Right lung (tissue), 5 donors: ENCODE measurements around the gene ACADL. TPM values are rescaled to one million over a fixed set of nuclear protein-coding genes. Genes with fewer than 3 reads are reported as not detected.
"Not testable (repeated sequence)": the region's sequence is repeated elsewhere in the genome, so short reads cannot be mapped to it uniquely, and the experiment has no call there.

Experiments used
- DNase-seq, 2 donors: peaks; one replicate each; pipeline ENCODE4 v3.0.0-alpha.2; 2013
- polyA plus RNA-seq, 5 donors: library from polyadenylated mRNA; unstranded; fragments of 120-200 nt; gene quantifications; one replicate each; pipeline versions ENCODE4 v1.2.1 to v1.2.3, GENCODE V29; 2013; ENCODE audit warnings: inconsistent platforms in 1 of 5, low replicate concordance in 1 of 5; ENCODE audit not compliant: insufficient read length in 5 of 5, insufficient read depth in 1 of 5

Gene ACADL
- polyA plus RNA-seq, 5 donors, result 11.0 to 25.7 (median 18.1) TPM

DNA sequence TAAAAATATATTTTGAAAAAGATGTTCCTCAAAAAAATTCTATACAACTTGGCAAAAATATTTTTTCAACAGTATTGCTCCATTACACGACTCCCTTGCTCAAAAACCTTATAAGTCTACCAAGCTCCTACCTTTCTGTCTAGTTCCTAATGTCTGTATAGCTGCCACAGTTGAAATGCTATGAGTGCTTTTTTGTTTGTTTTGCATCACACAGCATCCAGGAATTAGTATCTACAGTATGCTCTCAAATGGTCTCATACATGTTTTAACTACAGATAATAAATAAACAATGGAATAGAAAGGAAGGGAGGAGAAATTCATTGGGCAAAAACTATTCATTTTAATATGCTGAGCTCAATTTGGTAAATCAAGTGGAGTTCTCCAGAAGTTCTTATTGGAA, 17.3 kb downstream of the ACADL start:
- no peak for DNase-seq

DNA sequence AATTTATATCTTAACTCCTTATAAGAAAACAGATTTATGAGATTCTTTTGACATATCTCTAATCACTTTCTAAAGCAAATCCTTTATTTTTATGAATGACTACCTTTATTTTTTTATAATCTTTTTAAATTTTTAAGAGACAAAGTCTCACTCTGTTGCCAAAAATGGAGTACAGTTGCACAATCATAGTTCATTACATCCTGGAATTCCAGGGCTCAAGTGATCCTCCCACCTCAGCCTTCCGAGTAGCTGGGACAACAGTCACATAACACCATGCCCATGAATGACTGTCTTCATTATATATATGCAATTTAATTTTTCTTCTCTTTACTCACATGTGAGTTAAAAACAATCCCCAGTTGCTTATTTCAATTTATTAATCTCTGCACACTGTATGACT, 21.7 kb downstream of the ACADL start:
- DNase-seq, result no peak

DNA sequence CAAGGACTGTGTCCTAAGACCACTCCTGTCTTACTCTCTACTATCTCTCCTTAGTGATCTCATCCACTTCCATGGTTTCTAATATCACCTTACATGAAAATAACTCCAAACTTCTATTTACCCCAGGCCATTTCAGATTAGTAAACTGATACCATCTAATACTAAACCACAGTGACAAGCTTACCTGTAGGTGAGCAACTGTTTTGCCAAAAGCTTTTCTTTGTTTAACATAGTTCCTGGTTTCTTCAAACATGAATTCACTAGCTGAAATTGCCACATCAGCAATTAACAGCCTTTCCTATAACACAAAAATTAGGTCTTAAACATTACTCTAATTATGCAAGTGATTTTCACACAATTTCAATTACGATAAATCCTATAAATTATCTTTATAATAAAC, 22.1 kb downstream of the ACADL start:
- DNase-seq, result no peak

DNA sequence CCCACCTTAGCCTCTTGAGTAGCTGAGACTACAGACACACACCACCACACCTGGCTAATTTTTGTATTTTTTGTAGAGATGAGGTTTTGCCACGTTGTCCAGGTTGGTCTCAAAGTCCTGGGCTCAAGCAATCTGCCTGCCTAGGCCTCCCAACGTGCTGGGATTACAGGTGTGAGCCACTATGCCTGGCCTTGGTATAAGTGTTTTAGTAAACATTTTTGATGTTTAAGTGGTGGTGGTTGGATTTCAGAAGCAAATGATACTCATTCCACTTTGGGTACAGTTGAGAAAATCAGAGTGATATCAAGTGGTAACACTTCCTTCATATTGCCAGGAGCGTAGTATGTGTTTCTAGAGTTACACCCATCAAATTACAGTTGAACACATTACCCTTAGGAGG, 25.4 kb downstream of the ACADL start:
- no peak for DNase-seq

DNA sequence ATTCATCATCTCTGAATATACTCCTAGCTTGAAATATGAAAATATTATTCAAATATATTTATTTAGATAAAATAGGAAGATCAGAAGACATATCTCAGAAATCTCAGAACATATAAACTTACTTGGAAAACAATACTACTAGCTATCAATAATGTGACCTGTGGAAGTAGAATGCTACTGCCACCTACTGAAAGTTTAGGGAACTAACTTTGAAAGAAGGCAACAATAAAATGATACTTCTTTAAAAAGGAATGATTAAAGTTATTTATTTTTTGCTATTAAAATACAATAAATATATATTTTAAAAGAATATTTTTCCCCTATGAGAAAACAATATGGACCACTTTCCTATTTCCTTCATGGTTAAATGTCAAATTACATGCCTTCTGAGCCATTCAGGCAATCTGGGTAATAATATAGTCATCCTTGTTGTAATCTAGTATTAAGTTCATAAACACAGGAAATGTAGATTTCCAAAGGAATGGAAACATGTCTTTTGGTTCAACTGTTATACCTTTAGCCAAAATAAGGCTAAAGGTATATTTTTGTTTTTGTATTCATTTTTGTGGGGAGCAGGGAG, 26.0 kb downstream of the ACADL start:
- no peak for DNase-seq

DNA sequence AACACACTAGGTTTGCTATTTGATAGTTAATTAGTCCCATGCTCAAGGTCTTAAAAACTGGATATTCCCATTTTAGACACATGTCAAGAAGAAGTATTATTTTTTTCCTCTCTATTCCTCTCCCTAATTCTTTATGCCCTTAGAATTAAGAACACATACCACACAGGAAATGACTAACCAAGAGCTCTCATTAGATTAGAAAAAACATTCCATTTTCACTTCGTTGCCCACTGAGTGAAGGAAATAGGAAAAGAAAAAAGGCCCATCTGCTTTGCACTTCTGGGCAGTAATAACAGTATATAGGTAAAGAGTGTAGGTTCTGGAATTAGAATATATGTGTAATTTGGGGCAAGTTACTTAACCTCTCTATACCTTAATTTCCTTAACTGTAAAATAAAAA, 26.9 kb downstream of the ACADL start:
- DNase-seq, result no peak

DNA sequence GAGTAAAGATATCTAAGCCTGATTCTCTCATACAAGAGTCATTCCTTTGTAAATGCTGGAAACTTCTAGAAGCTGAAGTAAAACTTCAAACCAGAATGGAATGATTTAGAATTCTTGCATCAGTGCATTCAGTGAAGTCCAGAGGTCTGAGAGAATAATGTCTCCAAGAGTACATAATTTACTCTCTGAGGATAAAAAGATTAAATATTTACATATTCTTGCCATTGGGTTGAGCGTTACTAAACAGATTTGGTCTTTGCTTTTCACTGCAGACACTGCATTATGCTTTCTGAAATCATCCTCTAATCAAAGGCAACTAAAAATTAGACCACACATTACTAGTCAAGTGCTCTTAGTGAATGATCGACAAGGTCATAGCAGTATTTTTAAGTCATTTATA, 27.5 kb downstream of the ACADL start:
- DNase-seq, result no peak

DNA sequence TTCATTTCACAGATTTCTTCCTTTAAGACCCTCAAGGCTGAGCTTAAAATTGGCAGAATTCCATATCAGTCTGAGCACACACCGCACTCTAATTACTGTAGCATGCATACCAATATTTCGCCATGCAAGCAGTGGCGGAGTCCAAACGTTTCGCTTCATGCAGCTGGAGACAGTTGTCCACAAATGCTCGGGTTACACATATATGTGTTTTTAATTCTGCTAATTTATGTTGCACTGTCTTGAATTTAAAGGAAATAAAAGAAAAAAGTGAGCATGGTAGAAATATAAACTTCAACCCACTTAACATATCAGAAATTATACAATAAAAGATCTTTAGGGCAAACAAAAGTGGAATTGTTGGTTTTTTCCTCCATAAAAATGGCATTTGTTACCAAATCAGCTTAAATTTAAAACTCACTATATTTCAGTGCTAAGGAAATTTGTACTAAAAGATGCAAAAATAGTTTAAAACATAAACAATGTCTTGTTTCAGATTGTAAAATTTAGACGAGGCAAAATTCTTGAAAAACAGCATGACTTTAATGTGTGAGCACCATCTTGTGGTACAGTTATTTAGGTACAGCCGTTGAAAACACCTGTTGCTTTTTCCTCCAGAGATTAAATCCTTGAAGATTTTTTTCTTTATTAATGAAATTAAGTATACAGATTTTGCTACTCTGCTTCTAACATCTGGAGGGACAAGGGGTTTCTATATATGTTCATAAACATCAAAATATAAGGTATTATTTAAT, 30.0 kb downstream of the ACADL start:
- DNase-seq, result peak; percentile 18 to 42

DNA sequence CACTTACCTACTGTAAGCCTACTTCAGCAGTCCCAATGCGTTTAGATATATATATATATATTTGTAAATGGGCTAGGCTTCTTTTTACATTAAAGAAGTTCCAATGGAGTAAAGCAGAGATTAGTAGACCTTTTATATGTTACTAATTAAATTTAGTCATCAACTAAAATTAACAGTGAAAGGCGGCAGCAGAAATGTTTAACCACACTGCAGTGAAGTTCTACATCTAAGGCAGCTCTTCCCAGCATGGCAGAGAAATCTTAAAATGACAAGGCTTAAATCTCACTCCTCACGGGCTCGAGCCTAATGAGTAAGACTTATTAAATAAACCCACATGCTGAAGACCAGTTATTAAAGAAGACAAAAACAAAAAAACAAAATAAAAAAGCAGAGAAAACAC, 34.9 kb downstream of the ACADL start:
- DNase-seq, result no peak

DNA sequence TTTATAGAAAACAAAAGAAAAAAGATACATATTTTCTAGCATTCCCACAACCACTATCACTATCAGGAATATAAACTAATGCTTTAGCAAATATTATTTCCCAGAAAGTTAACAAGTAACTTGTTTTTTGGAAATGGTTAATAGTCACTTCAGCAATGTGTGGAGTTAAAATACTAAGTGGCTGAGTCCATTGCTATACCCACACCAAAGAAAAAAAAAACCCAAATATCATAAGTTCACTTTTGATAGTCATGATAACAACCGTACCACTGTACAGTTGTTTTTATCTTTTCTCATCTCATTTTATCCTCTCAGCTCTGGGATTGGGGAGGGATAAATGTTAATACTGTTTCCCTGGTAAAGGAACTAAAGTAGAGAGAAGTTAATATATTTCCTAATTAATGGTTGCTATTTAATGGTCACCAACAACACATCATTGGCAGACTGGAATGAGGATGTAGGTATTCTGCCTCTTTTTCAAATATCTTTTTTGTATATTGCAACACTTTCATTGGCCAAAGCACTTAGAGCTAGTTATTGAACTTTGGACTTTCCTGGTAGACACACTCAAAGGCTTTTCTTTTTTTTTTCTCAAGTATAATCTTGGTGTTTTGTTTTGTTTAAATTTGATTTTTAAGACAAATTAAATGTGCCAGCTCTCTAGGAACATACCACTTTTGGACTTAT, 35.7 kb downstream of the ACADL start:
- DNase-seq, result no peak

DNA sequence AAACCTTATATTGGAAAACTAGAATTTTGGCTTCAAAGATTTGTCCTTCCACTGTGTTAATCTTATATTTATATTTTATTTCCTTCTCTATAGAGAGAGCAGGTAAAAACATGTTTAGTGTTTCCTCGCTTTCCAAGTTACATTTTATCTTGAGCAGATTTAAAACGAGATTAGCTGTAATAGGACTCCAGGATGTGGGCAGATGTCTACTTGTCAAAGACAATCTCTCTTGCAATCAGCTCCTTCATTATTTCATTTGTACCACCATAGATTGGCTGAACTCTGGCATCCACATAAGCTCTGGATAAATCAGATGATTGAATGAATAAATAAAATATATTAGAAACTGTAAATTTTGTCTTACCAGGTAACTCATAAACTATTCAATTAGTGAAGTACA, 36.5 kb downstream of the ACADL start:
- DNase-seq, result no peak

DNA sequence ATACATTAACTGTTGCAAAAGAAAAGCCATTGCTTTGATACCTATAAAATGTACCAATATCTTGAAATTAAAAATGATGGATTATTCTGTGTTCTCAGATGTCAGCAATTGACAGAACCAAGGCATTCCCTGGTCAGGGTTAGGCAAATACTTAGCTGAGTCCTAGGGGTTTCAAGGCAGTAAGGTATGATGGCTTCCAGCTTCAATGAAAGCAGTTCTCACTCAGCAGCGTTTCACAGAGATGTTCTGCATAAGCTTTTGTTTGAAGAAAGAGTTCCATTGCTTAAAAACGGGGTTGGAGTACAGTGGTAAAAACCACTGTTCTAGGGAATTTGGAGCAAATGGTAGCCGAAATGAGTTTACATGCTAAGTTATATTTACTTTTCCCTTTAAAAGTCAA, 37.1 kb downstream of the ACADL start:
- no peak for DNase-seq

DNA sequence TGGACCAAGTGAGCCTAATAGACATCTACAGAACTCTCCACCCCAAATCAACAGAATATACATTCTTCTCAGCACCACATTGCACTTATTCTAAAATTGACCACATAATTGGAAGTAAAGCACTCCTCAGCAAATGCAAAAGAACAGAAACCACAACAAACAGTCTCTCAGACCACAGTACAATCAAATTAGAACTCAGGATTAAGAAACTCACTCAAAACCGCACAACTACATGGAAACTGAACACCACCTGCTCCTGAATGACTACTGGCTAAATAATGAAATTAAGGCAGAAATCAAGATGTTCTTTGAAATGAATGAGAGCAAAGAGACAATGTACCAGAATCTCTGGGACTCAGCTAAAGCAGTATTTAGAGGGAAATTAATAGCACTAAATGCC, 41.3 kb downstream of the ACADL start:
- not testable (repeated sequence) for DNase-seq

DNA sequence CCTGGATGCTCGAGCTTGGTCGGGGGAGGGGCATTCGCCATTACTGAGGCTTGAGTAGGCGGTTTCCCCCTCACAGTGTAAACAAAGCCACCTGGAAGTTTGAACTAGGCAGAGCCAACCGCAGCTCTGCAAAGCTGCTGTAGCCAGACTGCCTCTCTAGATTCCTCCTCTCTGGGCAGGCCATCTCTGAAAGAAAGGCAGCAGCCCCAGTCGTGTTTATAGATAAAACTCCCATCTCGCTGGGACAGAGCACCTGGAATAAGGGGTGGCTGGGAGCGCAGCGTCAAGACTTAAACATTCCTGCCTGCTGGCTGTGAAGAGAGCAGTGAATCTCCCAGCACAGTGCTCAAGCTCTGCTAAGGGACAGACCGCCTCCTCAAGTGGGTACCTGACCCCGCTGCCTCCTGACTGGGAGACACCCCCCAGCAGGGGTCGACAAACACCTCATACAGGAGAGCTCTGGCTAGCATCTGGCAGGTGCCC, 43.6 kb downstream of the ACADL start:
- not testable (repeated sequence) for DNase-seq

DNA sequence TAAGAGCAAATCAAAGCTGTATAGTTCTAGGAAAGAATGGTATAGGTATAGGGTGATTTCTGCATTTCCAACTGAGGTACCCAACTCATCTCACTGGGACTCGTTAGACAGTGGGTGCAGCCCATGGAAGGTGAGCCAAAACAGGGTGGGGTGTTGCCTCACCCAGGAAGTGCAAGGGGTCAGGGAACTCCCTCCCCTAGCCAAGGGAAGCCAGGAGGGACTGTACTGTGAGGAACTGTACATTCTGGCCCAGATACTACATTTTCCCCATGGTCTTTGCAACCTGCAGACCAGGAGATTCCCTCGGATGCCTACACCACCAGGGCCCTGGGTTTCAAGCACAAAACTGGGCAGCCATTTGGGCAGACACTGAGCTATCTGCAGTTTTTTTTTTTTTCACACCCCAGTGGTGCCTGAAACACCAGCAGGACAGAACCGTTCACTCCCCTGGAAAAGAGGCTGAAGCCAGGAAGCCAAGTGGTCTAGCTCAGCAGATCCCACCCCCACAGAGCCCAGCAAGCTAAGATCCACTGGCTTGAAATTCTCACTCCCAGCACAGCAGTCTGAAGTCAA, 44.1 kb downstream of the ACADL start:
- DNase-seq, result not testable (repeated sequence)

DNA sequence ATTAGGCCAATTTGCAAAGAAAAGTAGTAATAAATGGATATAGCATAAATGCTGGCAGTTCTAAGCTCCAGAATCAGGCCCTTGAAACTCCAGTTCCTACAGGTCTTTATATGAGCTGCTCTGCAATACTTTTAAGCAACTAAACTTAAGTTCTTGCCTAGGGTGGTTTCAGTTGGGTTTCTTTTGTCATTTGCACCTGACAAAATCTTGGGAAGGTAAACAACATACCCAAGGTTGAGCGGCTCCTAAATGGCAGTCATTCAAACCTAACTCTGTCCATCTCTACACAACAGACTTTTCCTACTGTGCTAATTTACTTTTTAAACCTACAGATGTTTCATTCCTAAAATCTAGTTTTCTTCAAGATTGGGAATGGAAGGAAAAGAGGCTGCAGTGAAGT, 44.8 kb downstream of the ACADL start:
- DNase-seq, result no peak

DNA sequence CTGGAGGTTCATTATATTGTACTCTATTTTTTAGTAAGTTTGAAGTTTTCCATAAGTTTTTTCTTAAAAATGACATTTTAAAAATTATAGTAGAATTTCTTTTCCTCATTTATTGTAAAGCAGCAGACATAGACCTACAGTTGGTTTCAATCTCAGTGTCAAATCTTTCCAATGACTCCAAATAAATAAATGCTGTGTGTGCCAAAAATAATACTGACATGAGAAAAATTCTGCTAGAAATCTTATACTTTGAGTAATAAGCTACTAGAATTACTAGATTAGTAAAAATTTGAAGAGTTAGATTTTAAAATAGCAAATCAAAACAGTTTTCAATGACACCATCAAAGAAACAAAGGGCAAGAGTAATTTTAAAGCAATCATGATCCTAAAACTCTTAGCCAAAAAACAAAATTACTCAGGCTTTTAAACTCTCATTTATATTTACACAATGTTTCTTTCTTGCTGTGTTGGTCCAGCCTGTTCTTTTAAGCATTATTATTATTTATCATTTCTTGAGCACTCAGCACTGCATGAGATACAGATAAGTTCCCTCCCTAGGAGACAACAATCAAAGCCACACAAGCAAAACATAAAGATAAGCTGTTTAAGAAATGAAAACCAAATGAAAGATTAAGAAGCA, 45.8 kb downstream of the ACADL start:
- peak; percentile 56 to 61 for DNase-seq

DNA sequence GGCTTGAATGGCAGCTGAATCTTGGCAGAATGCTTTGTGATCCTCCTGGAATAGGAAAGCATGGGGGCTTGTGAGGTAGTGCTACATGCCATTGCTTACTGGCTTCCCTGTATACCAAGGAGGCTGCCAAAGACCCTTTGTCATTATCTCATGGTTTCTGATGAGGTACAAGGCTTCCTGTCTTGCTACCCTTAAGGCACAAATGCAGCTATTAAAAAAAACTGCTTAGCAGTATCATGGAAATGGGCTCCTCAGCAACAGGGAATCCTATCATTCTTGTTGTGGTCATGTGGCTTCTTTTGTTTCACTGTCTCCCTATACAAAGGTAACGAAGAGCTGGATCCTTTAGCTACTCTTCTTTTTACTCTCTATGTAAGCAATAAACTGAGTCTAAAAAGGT, 47.5 kb downstream of the ACADL start:
- no peak for DNase-seq

DNA sequence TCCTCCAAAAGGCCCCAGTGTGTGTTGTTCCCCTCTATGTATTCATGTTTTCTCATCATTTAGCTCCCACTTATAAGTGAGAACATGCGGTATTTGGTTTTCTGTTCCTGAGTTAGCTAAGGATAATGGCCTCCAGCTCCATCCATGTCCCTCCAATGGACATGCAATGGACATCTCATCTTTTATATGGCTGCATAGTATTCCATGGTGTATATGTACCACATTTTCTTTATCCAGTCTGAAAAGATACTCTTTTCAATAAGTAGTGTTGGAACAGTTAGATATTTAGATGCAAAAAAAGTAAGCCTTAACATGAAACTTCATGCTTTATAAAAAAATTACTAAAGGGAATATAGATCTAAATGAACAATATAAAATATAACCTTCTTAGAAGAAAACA, 48.1 kb downstream of the ACADL start:
- not testable (repeated sequence) for DNase-seq

DNA sequence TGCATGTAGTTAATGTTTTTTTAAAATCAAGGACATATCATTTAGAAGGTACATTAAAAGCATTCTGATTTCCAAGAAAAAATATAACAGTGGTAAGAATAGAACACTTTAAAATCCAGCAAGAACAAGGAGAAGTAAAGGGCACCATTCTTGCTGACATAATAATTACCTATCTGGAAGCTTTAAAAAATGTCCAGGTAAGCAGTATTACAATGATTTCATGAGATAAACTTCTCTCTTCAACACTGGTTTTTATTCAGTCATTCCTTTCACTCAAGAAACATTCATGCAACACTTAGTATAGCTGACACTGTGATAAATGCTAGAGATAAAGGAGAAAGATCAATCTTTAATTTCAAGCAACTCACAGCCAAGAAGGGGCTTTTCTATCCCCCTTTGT, 51.2 kb downstream of the ACADL start:
- DNase-seq, result no peak

DNA sequence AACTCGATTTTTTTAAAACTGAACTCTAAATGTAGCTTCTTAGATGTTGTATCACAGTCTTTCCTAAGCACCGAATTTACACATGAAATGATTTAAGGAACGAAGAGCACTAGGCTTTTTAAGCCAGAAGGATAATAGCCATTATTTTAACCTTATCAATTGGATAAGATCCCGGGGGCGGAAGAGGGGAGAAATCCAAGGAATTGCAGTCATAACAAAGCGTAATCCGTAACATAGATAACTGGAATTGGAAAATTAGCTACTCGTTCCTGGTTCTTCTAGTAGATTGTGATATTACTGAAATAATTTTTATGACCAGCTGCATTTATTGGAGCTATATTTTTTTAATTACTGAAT, 53.0 kb downstream of the ACADL start:
- no peak for DNase-seq
